Inferior parietal cortex (tissue), 1 donor: Measurements from ENCODE around the gene PCDHA2.
"Not testable (repeated sequence)": the region's sequence is repeated elsewhere in the genome, so short reads cannot be mapped to it uniquely, and the experiment has no call there.

ENCODE experiments used
- DNase-seq: peaks from one replicate; pipeline ENCODE4 v3.0.0-alpha.2; 2016; ENCODE audit errors: extremely low spot score

The PCDHA2 gene

DNA sequence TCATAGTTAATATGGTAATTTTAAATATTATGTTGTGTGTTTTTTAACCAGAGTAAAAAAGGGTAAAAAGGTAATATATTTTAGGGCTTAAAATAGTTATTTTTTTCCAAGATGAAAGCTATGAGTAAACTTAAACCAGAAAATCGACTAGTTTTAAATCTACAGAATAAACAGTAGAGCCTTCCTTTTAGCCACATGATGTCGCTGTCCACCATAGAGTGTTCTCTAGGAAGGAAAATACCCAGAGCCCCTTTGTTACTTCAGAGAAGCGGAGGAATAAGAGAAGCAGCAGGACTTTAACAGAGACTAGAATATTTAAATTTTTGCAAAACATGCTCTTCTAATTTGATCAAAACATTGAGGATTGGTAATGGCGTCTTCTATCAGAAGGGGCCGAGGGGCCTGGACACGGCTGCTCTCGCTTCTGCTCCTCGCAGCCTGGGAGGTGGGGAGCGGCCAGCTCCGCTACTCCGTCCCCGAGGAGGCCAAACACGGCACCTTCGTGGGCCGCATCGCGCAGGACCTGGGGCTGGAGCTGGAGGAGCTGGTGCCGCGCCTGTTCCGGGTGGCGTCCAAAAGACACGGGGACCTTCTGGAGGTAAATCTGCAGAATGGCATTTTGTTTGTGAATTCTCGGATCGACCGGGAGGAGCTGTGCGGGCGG, at the start of gene PCDHA2:
Gene PCDHA2, plus strand, starts transcription at position 258 of the 664 bp plus-strand sequence.
- DNase-seq, result peak; percentile 22

DNA sequence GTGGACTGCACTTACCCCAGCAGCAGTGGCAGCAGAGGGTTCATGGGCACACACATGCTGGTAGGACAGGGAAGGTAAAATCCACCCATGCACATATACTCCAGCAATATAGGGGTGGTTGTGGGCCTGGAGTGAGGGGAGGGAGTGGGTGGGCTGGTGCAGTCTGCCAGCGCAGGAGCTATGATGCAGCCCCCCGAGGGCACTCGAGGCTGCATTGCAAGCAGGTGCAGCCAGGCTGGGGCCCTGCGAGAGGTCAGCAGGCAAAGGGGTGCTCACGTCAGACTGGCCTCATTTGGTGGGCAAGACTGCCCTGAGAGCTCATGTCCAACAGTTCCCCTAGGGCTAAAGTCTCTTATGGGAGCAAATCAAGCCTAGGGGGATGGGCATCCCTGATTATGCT, 41.1 kb upstream of the PCDHA2 start:
- no peak for DNase-seq

DNA sequence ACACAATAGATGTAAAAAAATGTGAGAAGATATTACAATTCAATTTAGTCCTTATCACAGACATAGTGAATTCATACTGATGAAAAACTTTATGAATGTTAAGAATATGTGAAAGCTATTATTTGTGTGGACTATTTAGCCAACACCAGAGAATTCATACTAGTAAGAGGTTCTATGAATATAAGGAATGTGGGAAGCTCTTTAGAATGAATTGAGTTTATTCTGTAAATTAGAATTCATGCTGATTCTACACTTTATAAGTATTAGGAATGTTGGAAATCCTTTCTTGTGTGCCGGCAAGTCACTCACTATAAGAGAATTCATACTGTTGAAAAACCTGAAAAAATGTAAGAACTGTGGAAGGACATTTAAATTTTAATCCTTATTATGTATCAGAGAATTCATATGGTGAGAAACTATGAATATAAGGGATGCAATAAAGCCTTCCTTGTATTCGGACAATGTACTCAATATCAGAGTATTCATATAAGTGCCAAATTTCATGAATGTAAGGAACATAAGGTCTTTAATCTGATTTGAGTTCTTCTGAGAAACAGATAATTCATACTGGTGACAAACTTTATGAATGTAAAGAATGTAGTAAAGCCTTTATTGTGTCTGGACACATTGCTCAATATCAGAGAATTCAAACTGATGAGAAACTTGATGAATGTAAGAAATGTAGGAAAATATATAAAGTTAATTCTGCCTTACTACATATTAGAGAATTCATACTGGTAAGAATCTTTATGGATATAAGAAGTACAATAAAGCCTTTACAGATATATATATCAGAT, 30.3 kb upstream of the PCDHA2 start:
- DNase-seq, result no peak

DNA sequence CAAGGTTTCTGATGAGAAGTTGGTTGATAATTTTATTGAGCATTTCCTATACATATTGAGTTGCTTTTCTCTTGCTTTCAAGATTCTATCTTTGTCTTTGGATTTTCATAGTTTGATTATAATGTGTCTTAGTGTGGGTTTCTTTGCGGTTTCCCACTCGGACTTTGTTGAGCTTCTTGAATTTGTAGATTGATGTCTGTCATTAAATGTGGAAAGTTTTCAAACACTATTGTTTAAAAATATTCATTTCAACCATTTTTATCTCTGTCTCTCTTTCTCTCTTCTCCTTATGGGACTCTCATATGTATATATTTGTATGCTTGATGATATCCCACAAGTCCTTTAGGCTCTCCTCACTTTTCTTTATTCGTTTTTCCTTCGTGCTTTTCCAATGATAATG, 27.2 kb upstream of the PCDHA2 start:
- DNase-seq, result no peak

DNA sequence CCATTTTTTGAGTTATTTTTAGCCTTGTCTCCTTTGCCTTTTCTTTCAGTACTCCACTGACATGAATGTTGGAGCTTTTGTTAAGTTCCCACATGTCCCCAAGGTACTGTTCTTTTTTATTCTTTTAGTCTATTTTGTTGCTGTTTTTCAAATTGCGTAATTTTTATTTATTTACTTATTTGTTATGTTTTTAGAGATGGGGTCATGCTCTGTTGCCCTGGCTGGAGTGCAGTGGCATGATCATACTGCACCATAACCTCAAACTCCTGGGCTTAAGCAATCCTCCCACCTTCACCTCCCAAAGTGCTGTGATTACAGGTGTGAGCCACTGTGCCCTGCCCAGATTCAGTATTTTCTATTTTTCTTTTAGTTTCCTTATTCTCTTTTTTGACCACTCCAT, 14.1 kb upstream of the PCDHA2 start:
- DNase-seq, result no peak

GRCh38 chr5:140785905-140786686, 8.6 kb upstream of the PCDHA2 start, which contains the start of gene PCDHA1:
Gene PCDHA1, plus strand, starts transcription at chr5:140786140.
- DNase-seq, result peak; percentile 2

GRCh38 chr5:140787422-140787821, 7.2 kb upstream of the PCDHA2 start:
- not testable (repeated sequence) for DNase-seq

- not testable (repeated sequence) for DNase-seq
Measured at GRCh38 chr5:140787849-140788504, 6.7 kb upstream of the PCDHA2 start.

DNA sequence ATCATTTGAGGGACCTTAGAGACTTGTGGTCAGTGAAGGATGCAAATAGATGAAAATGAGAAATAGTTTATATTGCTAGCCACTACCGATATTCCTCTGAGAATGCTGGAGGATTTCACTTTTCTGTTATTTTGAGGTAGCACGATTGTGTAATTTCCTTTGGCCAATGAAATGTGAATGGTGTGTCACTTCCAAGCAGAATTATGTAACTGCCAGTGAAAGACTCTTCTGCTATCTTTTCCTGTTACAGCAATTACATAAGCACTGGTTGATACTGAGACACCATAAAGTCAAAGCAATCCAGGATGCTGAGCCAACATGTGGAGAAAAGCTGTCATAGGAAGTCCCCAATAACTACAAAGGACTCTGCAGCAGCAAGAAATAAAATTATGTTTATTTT, 3.6 kb upstream of the PCDHA2 start:
- DNase-seq, result no peak

DNA sequence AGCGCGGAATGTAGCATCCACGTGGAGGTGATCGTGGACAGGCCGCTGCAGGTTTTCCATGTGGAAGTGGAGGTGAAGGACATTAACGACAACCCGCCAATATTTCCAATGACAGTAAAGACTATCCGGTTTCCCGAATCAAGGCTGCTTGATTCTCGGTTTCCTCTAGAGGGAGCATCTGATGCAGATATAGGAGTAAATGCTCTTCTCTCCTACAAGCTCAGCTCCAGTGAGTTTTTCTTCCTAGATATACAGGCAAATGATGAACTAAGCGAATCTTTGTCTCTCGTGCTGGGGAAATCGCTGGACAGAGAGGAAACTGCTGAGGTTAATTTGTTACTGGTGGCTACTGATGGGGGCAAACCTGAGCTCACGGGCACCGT, 598 bp downstream of the PCDHA2 start:
- peak; percentile 5 for DNase-seq

GRCh38 chr5:140796072-140796717, 1.5 kb downstream of the PCDHA2 start:
- DNase-seq, result not testable (repeated sequence)

DNA sequence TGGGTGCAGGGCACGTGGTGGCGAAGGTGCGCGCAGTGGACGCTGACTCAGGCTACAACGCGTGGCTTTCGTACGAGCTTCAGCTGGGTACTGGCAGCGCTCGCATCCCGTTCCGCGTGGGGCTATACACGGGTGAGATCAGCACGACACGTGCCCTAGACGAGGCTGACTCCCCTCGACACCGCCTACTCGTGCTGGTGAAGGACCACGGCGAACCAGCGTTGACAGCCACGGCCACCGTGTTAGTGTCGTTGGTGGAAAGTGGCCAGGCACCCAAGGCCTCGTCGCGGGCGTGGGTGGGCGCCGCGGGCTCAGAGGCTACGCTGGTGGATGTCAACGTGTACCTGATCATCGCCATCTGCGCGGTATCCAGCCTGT, 2.1 kb downstream of the PCDHA2 start:
- no peak for DNase-seq

DNA sequence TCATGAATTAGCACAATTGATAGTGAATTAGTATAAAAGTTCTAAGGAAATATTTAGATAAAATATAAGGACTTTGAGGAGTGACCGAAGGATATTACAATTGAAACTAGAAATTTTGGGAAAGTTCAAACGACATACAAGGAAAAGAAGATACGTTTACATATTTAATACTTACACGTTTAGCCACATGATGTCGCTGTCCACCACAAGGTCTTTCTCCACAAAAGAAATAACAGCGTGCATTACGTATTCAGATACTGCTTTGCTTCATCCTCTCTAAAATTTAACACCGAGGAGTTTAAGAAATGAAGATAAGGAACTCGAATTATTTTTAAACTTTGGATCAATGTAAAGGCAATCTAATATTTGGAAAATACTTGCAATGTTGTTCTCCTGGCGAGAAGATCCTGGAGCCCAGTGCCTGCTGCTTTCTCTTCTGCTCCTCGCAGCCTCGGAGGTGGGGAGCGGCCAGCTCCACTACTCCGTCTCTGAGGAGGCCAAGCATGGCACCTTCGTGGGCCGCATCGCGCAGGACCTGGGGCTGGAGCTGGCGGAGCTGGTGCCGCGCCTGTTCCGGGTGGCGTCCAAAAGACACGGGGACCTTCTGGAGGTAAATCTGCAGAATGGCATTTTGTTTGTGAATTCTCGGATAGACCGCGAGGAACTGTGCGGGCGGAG, 6.3 kb downstream of the PCDHA2 start, which contains the start of gene PCDHA3:
Gene PCDHA3, plus strand, starts transcription at position 242 of the 678 bp plus-strand sequence.
- peak; percentile 45 for DNase-seq

GRCh38 chr5:140801494-140801841, 6.8 kb downstream of the PCDHA2 start:
- peak; percentile 26 for DNase-seq

GRCh38 chr5:140802381-140802780, 7.7 kb downstream of the PCDHA2 start:
- not testable (repeated sequence) for DNase-seq

GRCh38 chr5:140802781-140803271, 8.2 kb downstream of the PCDHA2 start:
- no peak for DNase-seq

GRCh38 chr5:140806834-140807775, 12.5 kb downstream of the PCDHA2 start, which contains the start of gene PCDHA4:
Gene PCDHA4, plus strand, starts transcription at chr5:140807068.
- peak; percentile 58 for DNase-seq

DNA sequence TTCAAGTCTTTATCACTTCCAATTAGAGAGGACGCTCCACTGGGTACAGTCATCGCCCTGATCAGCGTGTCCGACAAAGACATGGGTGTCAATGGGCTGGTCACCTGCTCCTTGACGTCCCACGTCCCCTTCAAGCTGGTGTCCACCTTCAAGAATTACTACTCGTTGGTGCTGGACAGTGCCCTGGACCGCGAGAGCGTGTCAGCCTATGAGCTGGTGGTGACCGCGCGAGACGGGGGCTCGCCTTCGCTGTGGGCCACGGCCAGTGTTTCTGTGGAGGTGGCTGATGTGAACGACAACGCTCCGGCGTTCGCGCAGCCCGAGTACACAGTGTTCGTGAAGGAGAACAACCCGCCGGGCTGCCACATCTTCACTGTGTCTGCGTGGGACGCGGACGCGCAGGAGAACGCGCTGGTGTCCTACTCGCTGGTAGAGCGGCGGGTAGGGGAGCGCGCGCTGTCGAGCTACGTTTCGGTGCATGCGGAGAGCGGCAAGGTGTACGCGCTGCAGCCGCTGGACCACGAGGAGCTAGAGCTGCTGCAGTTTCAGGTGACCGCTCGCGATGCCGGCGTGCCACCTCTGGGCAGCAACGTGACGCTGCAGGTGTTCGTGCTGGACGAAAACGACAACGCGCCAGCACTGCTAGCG, 13.7 kb downstream of the PCDHA2 start:
- not testable (repeated sequence) for DNase-seq

DNA sequence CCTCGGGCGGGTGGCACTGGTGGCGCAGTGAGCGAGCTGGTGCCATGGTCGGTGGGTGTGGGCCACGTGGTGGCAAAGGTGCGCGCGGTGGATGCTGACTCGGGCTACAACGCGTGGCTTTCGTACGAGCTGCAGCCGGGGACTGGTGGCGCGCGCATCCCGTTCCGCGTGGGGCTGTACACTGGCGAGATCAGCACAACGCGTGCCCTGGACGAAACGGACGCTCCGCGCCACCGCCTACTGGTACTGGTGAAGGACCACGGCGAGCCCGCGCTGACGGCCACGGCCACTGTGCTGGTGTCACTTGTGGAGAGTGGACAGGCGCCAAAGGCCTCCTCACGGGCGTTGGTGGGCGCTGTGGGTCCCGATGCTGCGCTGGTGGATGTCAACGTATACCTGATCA, 14.2 kb downstream of the PCDHA2 start:
- no peak for DNase-seq
